SK-N-SH (cell line): ENCODE measurements around the gene NPHP1. TPM values are rescaled to one million over a fixed set of nuclear protein-coding genes. Genes with fewer than 3 reads are reported as not detected.

Experiments
- CTCF ChIA-PET: fragments of 300-600, 350-600 bp; formaldehyde crosslinking; extraction: SDS; loops from one replicate; lab custom pipeline; 2021; lab: Yijun Ruan, JAX
- POLR2A ChIA-PET: fragments of 350-600 bp; sonication (Branson Sonifier 250); formaldehyde crosslinking; extraction: SDS; loops from one replicate; lab custom pipeline; 2020; ENCODE audit warnings: antibody characterized with exemption, inconsistent platforms; lab: Yijun Ruan, JAX
- DNase-seq: peaks from one replicate; pipeline ENCODE4 v3.0.0; 2012
- H2AFZ ChIP-seq: fragments of 200-600 bp; sonication (generic); 2 replicates; pipeline ENCODE4 v1.8.1; 2016; ENCODE audit warnings: antibody characterized with exemption, mild to moderate bottlenecking, low read depth
- H3F3A ChIP-seq: fragments of 200-600 bp; sonication (generic); replicated peaks from 2 replicates; pipeline ENCODE3; 2016; ENCODE audit warnings: antibody characterized with exemption, mild to moderate bottlenecking; ENCODE audit not compliant: insufficient read depth
- H3K27ac ChIP-seq, 2 experiments: fragments of 200-500 bp in 1 of 2; fragments of 200-600 bp in 1 of 2; sonication (Bioruptor generic) in 1 of 2; sonication (generic), shearing (Covaris generic) in 1 of 2; 2 replicates each; pipeline versions ENCODE4 v1.5.1 to v1.6.1; 2014 to 2016; ENCODE audit warnings: low read depth in 2 of 2, inconsistent platforms in 1 of 2, low read length in 1 of 2, mild to moderate bottlenecking in 1 of 2, mixed read lengths in 1 of 2
- H3K27me3 ChIP-seq: fragments of 200-600 bp; sonication (generic), shearing (Covaris generic); 2 replicates; pipeline ENCODE4 v1.6.1; 2016; ENCODE audit warnings: mixed run types; ENCODE audit not compliant: insufficient read depth
- H3K36me3 ChIP-seq, 2 experiments: fragments of 200-500 bp in 1 of 2; fragments of 200-600 bp in 1 of 2; sonication (Bioruptor generic) in 1 of 2; sonication (generic) in 1 of 2; replicated peaks in 1 of 2; 2 replicates each; pipeline versions ENCODE3 to v1.5.1; 2014 to 2016; ENCODE audit warnings: low read length in 1 of 2, mild to moderate bottlenecking in 1 of 2; ENCODE audit not compliant: insufficient read depth in 2 of 2, control insufficient read depth in 1 of 2
- H3K4me1 ChIP-seq, 2 experiments: fragments of 200-500 bp in 1 of 2; fragments of 200-600 bp in 1 of 2; sonication (Bioruptor generic) in 1 of 2; sonication (generic), shearing (Covaris generic) in 1 of 2; 2 replicates each; pipeline versions ENCODE4 v1.5.1 to v1.6.1; 2014 to 2016; ENCODE audit warnings: low read depth in 1 of 2, low read length in 1 of 2, mixed run types in 1 of 2; ENCODE audit not compliant: insufficient read depth in 2 of 2, control insufficient read depth in 1 of 2
- H3K4me2 ChIP-seq: fragments of 200-600 bp; sonication (generic), shearing (Covaris generic); 2 replicates; pipeline ENCODE4 v1.6.1; 2017; ENCODE audit warnings: mixed run types
- H3K4me3 ChIP-seq, 2 experiments: fragments of 200-500 bp in 1 of 2; fragments of 200-600 bp in 1 of 2; sonication (Bioruptor generic) in 1 of 2; sonication (generic), shearing (Covaris generic) in 1 of 2; 2 replicates each; pipeline versions ENCODE4 v1.5.1 to v1.8.1; 2014 to 2016; ENCODE audit warnings: low read depth in 2 of 2, inconsistent platforms in 1 of 2, low read length in 1 of 2, mild to moderate bottlenecking in 1 of 2, mixed read lengths in 1 of 2, moderate library complexity in 1 of 2
- H3K79me2 ChIP-seq: fragments of 200-600 bp; sonication (generic); 2 replicates; pipeline ENCODE4 v1.8.1; 2017; ENCODE audit warnings: mild to moderate bottlenecking; ENCODE audit not compliant: insufficient read depth
- H3K9ac ChIP-seq: fragments of 200-600 bp; sonication (generic); 2 replicates; pipeline ENCODE4 v1.6.1; 2017; ENCODE audit warnings: mixed run types
- H3K9me2 ChIP-seq: fragments of 200-600 bp; sonication (generic); 2 replicates; pipeline ENCODE4 v1.6.1; 2017; ENCODE audit warnings: mixed run types
- H3K9me3 ChIP-seq: fragments of 200-600 bp; sonication (generic); 2 replicates; pipeline ENCODE4 v1.6.1; 2017; ENCODE audit warnings: mixed run types, mild to moderate bottlenecking, moderate library complexity
- H4K20me1 ChIP-seq: fragments of 200-600 bp; sonication (generic); 2 replicates; pipeline ENCODE4 v1.6.1; 2017; ENCODE audit warnings: mild to moderate bottlenecking, mixed run types; ENCODE audit not compliant: insufficient read depth
- FOXJ3 ChIP-seq: sonication (generic); formaldehyde crosslinking; IDR thresholded peaks from 2 replicates; pipeline ENCODE4 v1.5.1; 2020; ENCODE audit warnings: mild to moderate bottlenecking, missing genetic modification reagents
- FOXM1 ChIP-seq: IDR thresholded peaks from 2 replicates; pipeline ENCODE4 v1.4.0; 2012; ENCODE audit warnings: low read depth, mild to moderate bottlenecking
- MEF2A ChIP-seq: IDR thresholded peaks from 2 replicates; pipeline ENCODE4 v1.4.0; 2012; ENCODE audit warnings: low read depth, borderline replicate concordance
- RAD21 ChIP-seq: IDR thresholded peaks from 2 replicates; pipeline ENCODE4 v1.6.1; 2012; ENCODE audit warnings: mild to moderate bottlenecking, low read length
- RCOR1 ChIP-seq: fragments of 150-350 bp; IDR thresholded peaks from 2 replicates; pipeline ENCODE4 v1.6.1; 2017; ENCODE audit warnings: antibody characterized with exemption, low read length
- YY1 ChIP-seq: IDR thresholded peaks from 2 replicates; pipeline ENCODE4 v1.4.0; 2012; ENCODE audit warnings: low read depth, mild to moderate bottlenecking
- WGBS: methylation state at CpG from one replicate; pipeline ENCODE4 v1.1.6; 2017; ENCODE audit warnings: low lambda C conversion rate; 5-methylcytosine and 5-hydroxymethylcytosine counted together
- polyA plus RNA-seq, 3 experiments: library from polyadenylated mRNA; depleted of rRNA; stranded (reverse); fragments of >200 nt; gene quantifications; 2 replicates each; pipeline ENCODE4 v1.2.3, GENCODE V29; 2012
- TF ChIP-seq, protein P1 (sequence below): IDR thresholded peaks from 2 replicates; pipeline ENCODE4 v1.4.0; 2012; ENCODE audit warnings: low read depth, borderline replicate concordance
- TF ChIP-seq, protein P2 (sequence below): fragments of 200-600 bp; sonication (generic); IDR thresholded peaks from 2 replicates; pipeline ENCODE4 v1.6.1; 2017; ENCODE audit warnings: antibody characterized with exemption, mild to moderate bottlenecking, moderate library complexity
- TF ChIP-seq, protein P3 (sequence below): fragments of 150-350 bp; IDR thresholded peaks from 2 replicates; pipeline ENCODE4 v1.6.1; 2016; ENCODE audit warnings: mild to moderate bottlenecking, low read depth, low read length
- TF ChIP-seq, protein P4 (sequence below): fragments of 150-350 bp; IDR thresholded peaks from 2 replicates; pipeline ENCODE4 v1.6.1; 2017; ENCODE audit warnings: antibody characterized with exemption, low read length, low read depth, borderline replicate concordance
- TF ChIP-seq, protein P5 (sequence below): IDR thresholded peaks from 2 replicates; pipeline ENCODE4 v1.4.0; 2012; ENCODE audit warnings: low read depth, borderline replicate concordance

The NPHP1 gene
- polyA plus RNA-seq, 1 of the 3 experiments (the other 2 are of a cell fraction), result 5.0 TPM

DNA sequence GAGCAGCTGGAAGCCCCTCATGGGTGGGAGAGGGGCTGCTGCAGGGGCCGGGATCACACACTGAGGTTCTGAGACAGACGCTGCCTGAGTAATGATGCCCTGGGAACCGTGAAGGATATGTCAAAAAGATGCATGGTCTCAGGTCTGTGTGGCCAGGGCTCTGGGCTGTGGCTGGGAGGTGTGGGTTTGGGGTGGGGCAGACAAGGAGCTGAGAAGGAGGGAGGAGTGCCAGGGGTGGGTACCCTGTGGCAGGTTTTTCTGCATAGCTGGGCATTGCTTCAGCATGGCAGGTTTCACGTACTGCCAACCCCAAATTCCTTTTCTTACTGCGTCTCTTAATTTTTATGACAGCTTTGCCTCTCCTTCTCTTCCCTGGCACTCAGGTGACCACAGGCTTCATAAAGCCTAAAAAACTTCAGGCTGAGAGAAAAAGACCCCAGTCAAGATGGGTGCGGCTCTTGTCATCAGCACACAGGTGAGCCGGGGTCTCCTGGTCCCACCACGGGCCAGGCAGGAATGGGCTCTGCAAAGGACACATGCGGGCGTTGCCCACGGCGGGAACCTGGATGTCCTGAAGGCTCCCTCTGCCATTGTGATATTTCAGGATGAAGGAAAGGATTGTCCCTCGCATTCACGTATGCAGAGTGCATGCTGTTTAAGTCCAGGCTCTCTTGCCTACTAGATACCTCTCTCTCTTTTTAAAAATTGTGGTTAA lies 107.2 kb downstream of the NPHP1 start:
- Histone ChIP-seq H3K36me3 (no peaks in the 10 kb centered on the region), H3K9me2 (no peaks in the 10 kb centered on the region), H3K4me2 (no peak overlapping the region), H3K79me2 (no peaks in the 10 kb centered on the region), H3K4me3 (no peak overlapping the region), H3K9ac (no peak overlapping the region), H3K27me3 (no peaks in the 10 kb centered on the region), H3K27ac (no peak overlapping the region), H3K4me1 (peaks cover 17 to 25% of the 10 kb centered on the region in 2 experiments; a peak in 3 of 4 replicates)
- POLR2A ChIA-PET, result no interaction called here
- WGBS, result 93% methylated on average over 14 of the region's 14 CpGs
- TF ChIP-seq FOXM1 (no peak), RAD21 (no peak), MEF2A (no peak), YY1 (no peak), FOXJ3 (no peak)
- TF ChIP-seq, protein P1, sequence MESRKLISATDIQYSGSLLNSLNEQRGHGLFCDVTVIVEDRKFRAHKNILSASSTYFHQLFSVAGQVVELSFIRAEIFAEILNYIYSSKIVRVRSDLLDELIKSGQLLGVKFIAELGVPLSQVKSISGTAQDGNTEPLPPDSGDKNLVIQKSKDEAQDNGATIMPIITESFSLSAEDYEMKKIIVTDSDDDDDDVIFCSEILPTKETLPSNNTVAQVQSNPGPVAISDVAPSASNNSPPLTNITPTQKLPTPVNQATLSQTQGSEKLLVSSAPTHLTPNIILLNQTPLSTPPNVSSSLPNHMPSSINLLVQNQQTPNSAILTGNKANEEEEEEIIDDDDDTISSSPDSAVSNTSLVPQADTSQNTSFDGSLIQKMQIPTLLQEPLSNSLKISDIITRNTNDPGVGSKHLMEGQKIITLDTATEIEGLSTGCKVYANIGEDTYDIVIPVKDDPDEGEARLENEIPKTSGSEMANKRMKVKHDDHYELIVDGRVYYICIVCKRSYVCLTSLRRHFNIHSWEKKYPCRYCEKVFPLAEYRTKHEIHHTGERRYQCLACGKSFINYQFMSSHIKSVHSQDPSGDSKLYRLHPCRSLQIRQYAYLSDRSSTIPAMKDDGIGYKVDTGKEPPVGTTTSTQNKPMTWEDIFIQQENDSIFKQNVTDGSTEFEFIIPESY, result no peak
- TF ChIP-seq, protein P2, sequence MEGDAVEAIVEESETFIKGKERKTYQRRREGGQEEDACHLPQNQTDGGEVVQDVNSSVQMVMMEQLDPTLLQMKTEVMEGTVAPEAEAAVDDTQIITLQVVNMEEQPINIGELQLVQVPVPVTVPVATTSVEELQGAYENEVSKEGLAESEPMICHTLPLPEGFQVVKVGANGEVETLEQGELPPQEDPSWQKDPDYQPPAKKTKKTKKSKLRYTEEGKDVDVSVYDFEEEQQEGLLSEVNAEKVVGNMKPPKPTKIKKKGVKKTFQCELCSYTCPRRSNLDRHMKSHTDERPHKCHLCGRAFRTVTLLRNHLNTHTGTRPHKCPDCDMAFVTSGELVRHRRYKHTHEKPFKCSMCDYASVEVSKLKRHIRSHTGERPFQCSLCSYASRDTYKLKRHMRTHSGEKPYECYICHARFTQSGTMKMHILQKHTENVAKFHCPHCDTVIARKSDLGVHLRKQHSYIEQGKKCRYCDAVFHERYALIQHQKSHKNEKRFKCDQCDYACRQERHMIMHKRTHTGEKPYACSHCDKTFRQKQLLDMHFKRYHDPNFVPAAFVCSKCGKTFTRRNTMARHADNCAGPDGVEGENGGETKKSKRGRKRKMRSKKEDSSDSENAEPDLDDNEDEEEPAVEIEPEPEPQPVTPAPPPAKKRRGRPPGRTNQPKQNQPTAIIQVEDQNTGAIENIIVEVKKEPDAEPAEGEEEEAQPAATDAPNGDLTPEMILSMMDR, result no peak
- TF ChIP-seq, protein P3, sequence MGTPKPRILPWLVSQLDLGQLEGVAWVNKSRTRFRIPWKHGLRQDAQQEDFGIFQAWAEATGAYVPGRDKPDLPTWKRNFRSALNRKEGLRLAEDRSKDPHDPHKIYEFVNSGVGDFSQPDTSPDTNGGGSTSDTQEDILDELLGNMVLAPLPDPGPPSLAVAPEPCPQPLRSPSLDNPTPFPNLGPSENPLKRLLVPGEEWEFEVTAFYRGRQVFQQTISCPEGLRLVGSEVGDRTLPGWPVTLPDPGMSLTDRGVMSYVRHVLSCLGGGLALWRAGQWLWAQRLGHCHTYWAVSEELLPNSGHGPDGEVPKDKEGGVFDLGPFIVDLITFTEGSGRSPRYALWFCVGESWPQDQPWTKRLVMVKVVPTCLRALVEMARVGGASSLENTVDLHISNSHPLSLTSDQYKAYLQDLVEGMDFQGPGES, result no peak
- TF ChIP-seq, all 33 proteins: peak for 0
- Histone ChIP-seq H2AFZ (no peak overlapping the region), H4K20me1 (no peaks in the 10 kb centered on the region), H3K9me3 (no peaks in the 10 kb centered on the region), H3F3A (peaks cover 24% of the 10 kb centered on the region)
- CTCF ChIA-PET, result interaction anchor here (1.6 kb wide), 1 partner anchor 60 kb away, joined by 6 read pairs; no protein-coding TSS in a partner anchor
- DNase-seq, result no peak

DNA sequence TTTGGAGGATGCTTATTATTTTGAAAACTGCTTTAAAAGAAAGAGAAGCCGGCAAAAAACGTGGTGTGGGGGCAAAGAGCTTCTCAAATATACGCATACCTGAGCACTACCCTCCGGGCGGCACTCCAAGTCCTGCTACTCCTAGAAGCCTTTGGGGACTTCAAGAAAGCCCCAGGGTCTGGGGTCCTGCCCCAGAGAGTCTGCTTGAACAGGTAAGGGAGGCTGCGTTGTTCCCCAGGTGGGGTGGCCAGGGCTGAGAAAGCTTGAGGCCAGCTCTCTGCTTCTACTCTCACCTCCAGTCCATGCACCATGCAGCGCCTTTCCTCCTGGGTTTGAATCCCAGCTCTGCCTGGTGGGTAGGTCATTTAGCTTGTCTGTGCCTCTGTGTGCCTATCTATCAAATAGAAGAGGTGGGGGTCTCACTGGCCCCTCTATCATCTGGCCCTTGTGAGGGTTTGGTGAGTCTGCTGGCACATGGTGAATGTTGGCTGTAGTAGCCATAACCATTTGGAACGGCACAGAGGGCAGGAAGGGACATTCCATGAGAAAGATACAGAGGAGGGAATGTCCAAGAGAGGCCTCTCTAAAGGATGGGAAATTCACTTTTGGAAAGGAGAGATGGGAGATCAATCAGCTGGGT lies 108.7 kb downstream of the NPHP1 start:
- 96% methylated on average over 7 of the region's 8 CpGs for WGBS
- TF ChIP-seq, protein P4, sequence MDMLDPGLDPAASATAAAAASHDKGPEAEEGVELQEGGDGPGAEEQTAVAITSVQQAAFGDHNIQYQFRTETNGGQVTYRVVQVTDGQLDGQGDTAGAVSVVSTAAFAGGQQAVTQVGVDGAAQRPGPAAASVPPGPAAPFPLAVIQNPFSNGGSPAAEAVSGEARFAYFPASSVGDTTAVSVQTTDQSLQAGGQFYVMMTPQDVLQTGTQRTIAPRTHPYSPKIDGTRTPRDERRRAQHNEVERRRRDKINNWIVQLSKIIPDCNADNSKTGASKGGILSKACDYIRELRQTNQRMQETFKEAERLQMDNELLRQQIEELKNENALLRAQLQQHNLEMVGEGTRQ, result no peak
- TF ChIP-seq FOXM1 (no peak), RCOR1 (no peak), FOXJ3 (no peak)
- TF ChIP-seq, protein P3, result no peak
- TF ChIP-seq, protein P5, sequence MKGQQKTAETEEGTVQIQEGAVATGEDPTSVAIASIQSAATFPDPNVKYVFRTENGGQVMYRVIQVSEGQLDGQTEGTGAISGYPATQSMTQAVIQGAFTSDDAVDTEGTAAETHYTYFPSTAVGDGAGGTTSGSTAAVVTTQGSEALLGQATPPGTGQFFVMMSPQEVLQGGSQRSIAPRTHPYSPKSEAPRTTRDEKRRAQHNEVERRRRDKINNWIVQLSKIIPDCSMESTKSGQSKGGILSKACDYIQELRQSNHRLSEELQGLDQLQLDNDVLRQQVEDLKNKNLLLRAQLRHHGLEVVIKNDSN, result no peak
- H3K9ac ChIP-seq, result no peak overlapping the region
- no peaks in the 10 kb centered on the region for H3K36me3 ChIP-seq
- no peaks in the 10 kb centered on the region for H3K79me2 ChIP-seq
- H3K4me2 ChIP-seq, result no peak overlapping the region
- no peak for DNase-seq
- no peak overlapping the region for H3K4me3 ChIP-seq
- H3K9me3 ChIP-seq, result no peaks in the 10 kb centered on the region
- POLR2A ChIA-PET, result no interaction called here
- H2AFZ ChIP-seq, result no peak overlapping the region
- CTCF ChIA-PET, result interaction anchor here (1.3 kb wide), 1 partner anchor 20 kb away, joined by 3 read pairs; the partner anchor contains the start of gene MALL
- H3K27me3 ChIP-seq, result no peaks in the 10 kb centered on the region
- no peaks in the 10 kb centered on the region for H3K9me2 ChIP-seq
- peaks cover 4 to 13% of the 10 kb centered on the region in 2 experiments; a peak in 3 of 4 replicates for H3K4me1 ChIP-seq
- H3K27ac ChIP-seq, result no peak overlapping the region
- peaks cover 12% of the 10 kb centered on the region for H3F3A ChIP-seq
- no peaks in the 10 kb centered on the region for H4K20me1 ChIP-seq
